Neural cell (in vitro differentiated cells): ENCODE results near the gene GDPD3. TPM values are rescaled to one million over a fixed set of nuclear protein-coding genes. Genes with fewer than 3 reads are reported as not detected.

ENCODE experiments used
- H2AFZ ChIP-seq: fragments of 200-600, 300-800 bp; sonication (generic), shearing (Covaris generic); 2 replicates; pipeline ENCODE4 v1.6.0; 2014; ENCODE audit warnings: low read depth, mild to moderate bottlenecking, antibody characterized with exemption, low read length, moderate library complexity
- H3F3A ChIP-seq: fragments of 200-600 bp; shearing (Covaris generic); 2 replicates; pipeline ENCODE4 v1.6.1; 2016; ENCODE audit warnings: mild to moderate bottlenecking, moderate library complexity, mixed read lengths, antibody characterized with exemption, low read length; ENCODE audit not compliant: insufficient read depth, poor library complexity, severe bottlenecking
- H3K27ac ChIP-seq: fragments of 200-600, 300-800 bp; sonication (generic), shearing (Covaris generic); 2 replicates; pipeline ENCODE4 v1.5.1; 2014; ENCODE audit warnings: mild to moderate bottlenecking, low read length, moderate library complexity
- H3K27me3 ChIP-seq: fragments of 300-800, 200-600 bp; sonication (generic), shearing (Covaris generic); 2 replicates; pipeline ENCODE4 v1.6.0; 2014; ENCODE audit warnings: mild to moderate bottlenecking, low read depth, low read length, moderate library complexity; ENCODE audit not compliant: insufficient read depth
- H3K36me3 ChIP-seq: fragments of 300-800, 200-600 bp; sonication (generic), shearing (Covaris generic); 2 replicates; pipeline ENCODE4 v1.5.1; 2014; ENCODE audit warnings: mild to moderate bottlenecking, antibody characterized with exemption, low read length, moderate library complexity; ENCODE audit not compliant: insufficient read depth
- H3K4me2 ChIP-seq: fragments of 300-800, 200-600 bp; sonication (generic), shearing (Covaris generic); 2 replicates; pipeline ENCODE4 v1.6.0; 2014; ENCODE audit warnings: mild to moderate bottlenecking, low read length
- H3K4me3 ChIP-seq: fragments of 300-800, 200-600 bp; sonication (generic), shearing (Covaris generic); 2 replicates; pipeline ENCODE4 v1.5.1; 2014; ENCODE audit warnings: mild to moderate bottlenecking, low read length, moderate library complexity
- H3K79me2 ChIP-seq: fragments of 200-600 bp; shearing (Covaris generic); replicated peaks from 2 replicates; pipeline ENCODE4 v1.6.0; 2014; ENCODE audit warnings: mild to moderate bottlenecking, low read length, moderate library complexity; ENCODE audit not compliant: insufficient read depth
- H3K9ac ChIP-seq: fragments of 300-800, 200-600 bp; sonication (generic), shearing (Covaris generic); 2 replicates; pipeline ENCODE4 v1.6.1; 2016; ENCODE audit warnings: mild to moderate bottlenecking, low read length, mixed read lengths
- H3K9me2 ChIP-seq: fragments of 200-600 bp; shearing (Covaris generic); 2 replicates; pipeline ENCODE4 v1.6.1; 2016; ENCODE audit warnings: mild to moderate bottlenecking, low read length, mixed read lengths; ENCODE audit not compliant: insufficient read depth
- H3K9me3 ChIP-seq: fragments of 200-600, 300-800 bp; sonication (generic), shearing (Covaris generic); 2 replicates; pipeline ENCODE4 v1.6.1; 2016; ENCODE audit warnings: mild to moderate bottlenecking, mixed run types, low read length, moderate library complexity, mixed read lengths
- H4K20me1 ChIP-seq: fragments of 200-600 bp; shearing (Covaris generic); 2 replicates; pipeline ENCODE4 v1.6.1; 2016; ENCODE audit warnings: mild to moderate bottlenecking, mixed run types; ENCODE audit not compliant: insufficient read depth
- EP300 ChIP-seq: fragments of 450-650 bp; conservative IDR thresholded peaks from 2 replicates; pipeline ENCODE4 v1.6.1; 2014; ENCODE audit warnings: antibody characterized with exemption, mild to moderate bottlenecking, moderate library complexity; ENCODE audit not compliant: poor library complexity, severe bottlenecking
- EZH2 ChIP-seq: fragments of 200-600, 300-800 bp; shearing (Covaris generic), sonication (generic); IDR thresholded peaks from 2 replicates; pipeline ENCODE4 v1.6.1; 2014; ENCODE audit warnings: antibody characterized with exemption, low read length, borderline replicate concordance, mild to moderate bottlenecking; ENCODE audit not compliant: insufficient read depth, poor library complexity, severe bottlenecking
- MXI1 ChIP-seq: fragments of 450-650 bp; conservative IDR thresholded peaks from 2 replicates; pipeline ENCODE4 v1.6.1; 2014; ENCODE audit warnings: antibody characterized with exemption, mild to moderate bottlenecking; ENCODE audit not compliant: poor library complexity, severe bottlenecking
- POLR2AphosphoS5 ChIP-seq: IDR thresholded peaks from 2 replicates; pipeline ENCODE4 v1.6.1; 2012
- RAD21 ChIP-seq: fragments of 450-650 bp; conservative IDR thresholded peaks from 2 replicates; pipeline ENCODE4 v1.6.1; 2014; ENCODE audit warnings: antibody characterized with exemption, mild to moderate bottlenecking, moderate library complexity
- REST ChIP-seq: IDR thresholded peaks from 2 replicates; pipeline ENCODE4 v1.6.1; 2012; ENCODE audit warnings: borderline replicate concordance
- SMC3 ChIP-seq: fragments of 450-650 bp; conservative IDR thresholded peaks from 2 replicates; pipeline ENCODE4 v1.6.1; 2014; ENCODE audit warnings: antibody characterized with exemption, mild to moderate bottlenecking, moderate library complexity; ENCODE audit not compliant: poor library complexity
- TAF1 ChIP-seq: IDR thresholded peaks from 2 replicates; pipeline ENCODE4 v1.6.1; 2012; ENCODE audit warnings: low read depth
- polyA plus RNA-seq: library from polyadenylated mRNA; depleted of rRNA; stranded (reverse); fragments of >200 nt; gene quantifications from 2 replicates; pipeline ENCODE4 v1.2.3, GENCODE V29; 2014
- TF ChIP-seq, protein P1 (sequence below): fragments of 450-650 bp; IDR thresholded peaks from 2 replicates; pipeline ENCODE4 v1.5.1; 2014; ENCODE audit warnings: antibody characterized with exemption, mild to moderate bottlenecking, moderate library complexity; ENCODE audit not compliant: poor library complexity, severe bottlenecking

Gene GDPD3
- polyA plus RNA-seq, 1 donor from 2014 or later, result 2.7 TPM

- H3K9me3 ChIP-seq, result no peaks in the 10 kb centered on the region
- no peak overlapping the region for H3K4me2 ChIP-seq
- H3K4me3 ChIP-seq, result no peak overlapping the region
- no peaks in the 10 kb centered on the region for H3K36me3 ChIP-seq
- TF ChIP-seq EZH2, result no peak
- no peak for TF ChIP-seq RAD21
- no peak for TF ChIP-seq SMC3
- no peak for TF ChIP-seq POLR2AphosphoS5
- no peak for TF ChIP-seq MXI1
- TF ChIP-seq, protein P1, sequence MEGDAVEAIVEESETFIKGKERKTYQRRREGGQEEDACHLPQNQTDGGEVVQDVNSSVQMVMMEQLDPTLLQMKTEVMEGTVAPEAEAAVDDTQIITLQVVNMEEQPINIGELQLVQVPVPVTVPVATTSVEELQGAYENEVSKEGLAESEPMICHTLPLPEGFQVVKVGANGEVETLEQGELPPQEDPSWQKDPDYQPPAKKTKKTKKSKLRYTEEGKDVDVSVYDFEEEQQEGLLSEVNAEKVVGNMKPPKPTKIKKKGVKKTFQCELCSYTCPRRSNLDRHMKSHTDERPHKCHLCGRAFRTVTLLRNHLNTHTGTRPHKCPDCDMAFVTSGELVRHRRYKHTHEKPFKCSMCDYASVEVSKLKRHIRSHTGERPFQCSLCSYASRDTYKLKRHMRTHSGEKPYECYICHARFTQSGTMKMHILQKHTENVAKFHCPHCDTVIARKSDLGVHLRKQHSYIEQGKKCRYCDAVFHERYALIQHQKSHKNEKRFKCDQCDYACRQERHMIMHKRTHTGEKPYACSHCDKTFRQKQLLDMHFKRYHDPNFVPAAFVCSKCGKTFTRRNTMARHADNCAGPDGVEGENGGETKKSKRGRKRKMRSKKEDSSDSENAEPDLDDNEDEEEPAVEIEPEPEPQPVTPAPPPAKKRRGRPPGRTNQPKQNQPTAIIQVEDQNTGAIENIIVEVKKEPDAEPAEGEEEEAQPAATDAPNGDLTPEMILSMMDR, result no peak
- no peak for TF ChIP-seq TAF1
- no peak overlapping the region for H2AFZ ChIP-seq
- no peaks in the 10 kb centered on the region for H3K27me3 ChIP-seq
- H4K20me1 ChIP-seq, result no peaks in the 10 kb centered on the region
- no peaks in the 10 kb centered on the region for H3K9me2 ChIP-seq
- H3K79me2 ChIP-seq, result no peaks in the 10 kb centered on the region
- H3K9ac ChIP-seq, result no peak overlapping the region
- H3K27ac ChIP-seq, result no peak overlapping the region
- no peaks in the 10 kb centered on the region for H3F3A ChIP-seq
Measured at GRCh38 chr16:30147843-30148510, 34.6 kb upstream of the GDPD3 start.

GRCh38 chr16:30145657-30146056, 32.3 kb upstream of the GDPD3 start:
- Histone ChIP-seq H3K27ac (no peak overlapping the region), H2AFZ (no peak overlapping the region), H3K9me2 (no peaks in the 10 kb centered on the region), H3K4me2 (no peak overlapping the region), H3K36me3 (no peaks in the 10 kb centered on the region), H4K20me1 (no peaks in the 10 kb centered on the region), H3F3A (no peaks in the 10 kb centered on the region), H3K9ac (no peak overlapping the region), H3K9me3 (no peaks in the 10 kb centered on the region), H3K4me3 (no peak overlapping the region), H3K27me3 (no peaks in the 10 kb centered on the region), H3K79me2 (no peaks in the 10 kb centered on the region)
- TF ChIP-seq TAF1 (no peak), MXI1 (no peak), REST (no peak), RAD21 (no peak), EZH2 (no peak), SMC3 (no peak), EP300 (no peak), POLR2AphosphoS5 (no peak)
- TF ChIP-seq, protein P1, result no peak
